Keratinocyte (primary cell): Measurements from ENCODE around the gene CLTB. TPM values are rescaled to one million over a fixed set of nuclear protein-coding genes. Genes with fewer than 3 reads are reported as not detected.

ENCODE experiments used
- DNase-seq: peaks from one replicate; pipeline ENCODE4 v3.0.0-alpha.2; 2011; ENCODE audit warnings: low read depth, missing footprints, low spot score
- FAIRE-seq: peaks from 2 replicates; lab custom pipeline; 2011; peaks lifted over from hg19 to GRCh38; lab: Jason Lieb, UNC
- H2AFZ ChIP-seq: 2 replicates; pipeline ENCODE4 v1.6.0; 2012; ENCODE audit warnings: low read length, control low read depth, inconsistent platforms; ENCODE audit not compliant: control insufficient read depth
- H3K27ac ChIP-seq: 2 replicates; pipeline ENCODE4 v1.5.1; 2011; ENCODE audit warnings: low read length; ENCODE audit not compliant: control insufficient read depth, insufficient read depth
- H3K27me3 ChIP-seq: 3 replicates; pipeline ENCODE4 v1.6.0; 2011; ENCODE audit warnings: low read length; ENCODE audit not compliant: control insufficient read depth, insufficient read depth; ENCODE audit errors: extremely low read depth
- H3K36me3 ChIP-seq, 2 experiments: 2 replicates in 1 of 2; 3 replicates in 1 of 2; pipeline ENCODE4 v1.5.1; 2011; ENCODE audit warnings: low read length in 2 of 2, mild to moderate bottlenecking in 1 of 2; ENCODE audit not compliant: control insufficient read depth in 2 of 2, insufficient read depth in 2 of 2; ENCODE audit errors: extremely low read depth in 1 of 2
- H3K4me1 ChIP-seq: 3 replicates; pipeline ENCODE4 v1.5.1; 2011; ENCODE audit warnings: low read length; ENCODE audit not compliant: control insufficient read depth, insufficient read depth; ENCODE audit errors: extremely low read depth
- H3K4me2 ChIP-seq: 3 replicates; pipeline ENCODE4 v1.6.0; 2011; ENCODE audit warnings: low read depth, low read length; ENCODE audit not compliant: control insufficient read depth, insufficient read depth; ENCODE audit errors: extremely low read depth
- H3K4me3 ChIP-seq, 3 experiments: fragments of 200-600 bp in 1 of 3; sonication (generic) in 1 of 3; 2 replicates in 2 of 3; 3 replicates in 1 of 3; pipeline ENCODE4 v1.5.1; 2011 to 2016; ENCODE audit warnings: low read length in 3 of 3, mild to moderate bottlenecking in 3 of 3, control low read depth in 2 of 3, inconsistent platforms in 1 of 3, low read depth in 1 of 3, mixed read lengths in 1 of 3, mixed run types in 1 of 3, moderate library complexity in 1 of 3; ENCODE audit not compliant: control insufficient read depth in 2 of 3, insufficient read depth in 2 of 3; ENCODE audit errors: extremely low read depth in 1 of 3
- H3K79me2 ChIP-seq: 2 replicates; pipeline ENCODE4 v1.6.0; 2012; ENCODE audit warnings: low read length; ENCODE audit not compliant: control insufficient read depth, insufficient read depth
- H3K9ac ChIP-seq: 3 replicates; pipeline ENCODE4 v1.6.0; 2011; ENCODE audit warnings: low read length; ENCODE audit not compliant: control insufficient read depth, insufficient read depth; ENCODE audit errors: extremely low read depth
- H3K9me1 ChIP-seq: 3 replicates; pipeline ENCODE4 v1.6.0; 2011; ENCODE audit warnings: low read length; ENCODE audit not compliant: control insufficient read depth, insufficient read depth; ENCODE audit errors: extremely low read depth
- H3K9me3 ChIP-seq: 2 replicates; pipeline ENCODE4 v1.5.1; 2012; ENCODE audit warnings: low read depth, low read length; ENCODE audit not compliant: control insufficient read depth
- H4K20me1 ChIP-seq: 3 replicates; pipeline ENCODE4 v1.6.0; 2011; ENCODE audit warnings: low read length; ENCODE audit not compliant: control insufficient read depth, insufficient read depth; ENCODE audit errors: extremely low read depth
- CTCF ChIP-seq, 3 experiments: IDR thresholded peaks in 1 of 3; conservative IDR thresholded peaks in 1 of 3; optimal IDR thresholded peaks in 1 of 3; 2 replicates in 2 of 3; 3 replicates in 1 of 3; pipeline versions ENCODE3 to v1.5.1; 2011; ENCODE audit warnings: low read length in 3 of 3, mild to moderate bottlenecking in 3 of 3, moderate library complexity in 2 of 3, control low read depth in 1 of 3, inconsistent platforms in 1 of 3; ENCODE audit not compliant: insufficient read depth in 2 of 3; ENCODE audit errors: extremely low read depth in 1 of 3
- EZH2 ChIP-seq: IDR thresholded peaks from one replicate; pipeline ENCODE4 v1.6.1; 2012; ENCODE audit warnings: inconsistent platforms, mild to moderate bottlenecking, low read length, moderate library complexity
- dilution Hi-C: fragments of 300-500 bp; cut with MboI; formaldehyde crosslinking; loops from one replicate; pipeline ENCODE4 v1.7.0; 2020; ENCODE audit warnings: low sequenced_read_pairs; ENCODE audit not compliant: extremely low pct_ligation_motif_present
- polyA plus RNA-seq, 5 experiments: library from polyadenylated mRNA; depleted of rRNA in 3 of 5; stranded (reverse) in 3 of 5; stranded (forward) in 1 of 5; unstranded in 1 of 5; fragments of >200 nt; gene quantifications; 1 replicate in 1 of 5; 2 replicates in 3 of 5; 3 replicates in 1 of 5; pipeline versions ENCODE4 v1.2.1 to v1.2.3, GENCODE V29; 2011 to 2012; ENCODE audit warnings: missing spikeins in 2 of 5, low read depth in 1 of 5, low replicate concordance in 1 of 5

Gene CLTB
- polyA plus RNA-seq, 1 donor (not counting 4 experiments of a cell fraction or from before 2014, with no cell fraction given) = 326 TPM

- FAIRE-seq = no peak
- dilution Hi-C loops = no loop called here
- H3K36me3 ChIP-seq = peaks cover 41 to 54% of the 10 kb centered on the region in 2 experiments
Observed at GRCh38 chr5:176381979-176382378, 34.4 kb downstream of the CLTB start.

GRCh38 chr5:176381423-176381822, 34.9 kb downstream of the CLTB start:
- H3K9ac ChIP-seq = no peak overlapping the region
- H3K4me1 ChIP-seq = peaks cover 2% of the 10 kb centered on the region
- H2AFZ ChIP-seq = no peak overlapping the region
- dilution Hi-C loops = no loop called here
- no peak overlapping the region for H3K27ac ChIP-seq
- H3K4me2 ChIP-seq = no peak overlapping the region
- no peak overlapping the region for H3K4me3 ChIP-seq
- DNase-seq (no peak), FAIRE-seq (no peak)
- TF ChIP-seq EZH2 (no peak), CTCF (optimal IDR thresholded peaks at IDR 0.05 in 1 of 3, IDR thresholded peaks at IDR 0.05 in 1 of 3, conservative IDR thresholded peaks at IDR 0.05 in 1 of 3; ENCODE audit: extremely low read depth in 1 of 3, insufficient read depth in 2 of 3, low read length in 3 of 3) (no peak)
- H3K9me3 ChIP-seq = no peaks in the 10 kb centered on the region
- H4K20me1 ChIP-seq = peaks cover 3% of the 10 kb centered on the region
- H3K27me3 ChIP-seq = no peaks in the 10 kb centered on the region
- peaks cover 16% of the 10 kb centered on the region for H3K79me2 ChIP-seq
- no peaks in the 10 kb centered on the region for H3K9me1 ChIP-seq
- H3K36me3 ChIP-seq = peaks cover 38 to 50% of the 10 kb centered on the region in 2 experiments

More at GRCh38 chr5:176381979-176382378, 34.4 kb downstream of the CLTB start:
- no peaks in the 10 kb centered on the region for H3K9me1 ChIP-seq
- H2AFZ ChIP-seq = no peak overlapping the region
- no peak overlapping the region for H3K4me2 ChIP-seq
- no peaks in the 10 kb centered on the region for H3K9me3 ChIP-seq
- no peak overlapping the region for H3K9ac ChIP-seq
- no peaks in the 10 kb centered on the region for H3K27me3 ChIP-seq
- no peak overlapping the region for H3K27ac ChIP-seq
- no peak for DNase-seq
- no peak overlapping the region for H3K4me3 ChIP-seq
- H3K4me1 ChIP-seq = peaks cover 7% of the 10 kb centered on the region
- H4K20me1 ChIP-seq = peaks cover 6% of the 10 kb centered on the region
- H3K79me2 ChIP-seq = peaks cover 21% of the 10 kb centered on the region
- no peak for TF ChIP-seq CTCF (optimal IDR thresholded peaks at IDR 0.05 in 1 of 3, IDR thresholded peaks at IDR 0.05 in 1 of 3, conservative IDR thresholded peaks at IDR 0.05 in 1 of 3; ENCODE audit: extremely low read depth in 1 of 3, insufficient read depth in 2 of 3, low read length in 3 of 3)
- TF ChIP-seq EZH2 = no peak
